ENCODE data around the gene PLEKHM3. TPM values are rescaled to one million over a fixed set of nuclear protein-coding genes. Genes with fewer than 3 reads are reported as not detected.

Gene PLEKHM3
- total and polyA plus RNA-seq, 2 of the 13 experiments (the other 11 are each of a cell fraction or from before 2014, with no cell fraction given), result 4.5 to 4.7 TPM

GRCh38 chr2:207897541-207898353 lies 127.6 kb downstream of the PLEKHM3 start (continued):
- TF ChIP-seq, protein P1, sequence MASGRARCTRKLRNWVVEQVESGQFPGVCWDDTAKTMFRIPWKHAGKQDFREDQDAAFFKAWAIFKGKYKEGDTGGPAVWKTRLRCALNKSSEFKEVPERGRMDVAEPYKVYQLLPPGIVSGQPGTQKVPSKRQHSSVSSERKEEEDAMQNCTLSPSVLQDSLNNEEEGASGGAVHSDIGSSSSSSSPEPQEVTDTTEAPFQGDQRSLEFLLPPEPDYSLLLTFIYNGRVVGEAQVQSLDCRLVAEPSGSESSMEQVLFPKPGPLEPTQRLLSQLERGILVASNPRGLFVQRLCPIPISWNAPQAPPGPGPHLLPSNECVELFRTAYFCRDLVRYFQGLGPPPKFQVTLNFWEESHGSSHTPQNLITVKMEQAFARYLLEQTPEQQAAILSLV (CRISPR knock-in tag; IDR thresholded peaks at IDR 0.05; ENCODE audit: borderline replicate concordance), result no peak
- TF ChIP-seq, protein P2, sequence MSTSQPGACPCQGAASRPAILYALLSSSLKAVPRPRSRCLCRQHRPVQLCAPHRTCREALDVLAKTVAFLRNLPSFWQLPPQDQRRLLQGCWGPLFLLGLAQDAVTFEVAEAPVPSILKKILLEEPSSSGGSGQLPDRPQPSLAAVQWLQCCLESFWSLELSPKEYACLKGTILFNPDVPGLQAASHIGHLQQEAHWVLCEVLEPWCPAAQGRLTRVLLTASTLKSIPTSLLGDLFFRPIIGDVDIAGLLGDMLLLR (CRISPR knock-in tag; IDR thresholded peaks at IDR 0.05), result peak; percentile 70; the same call in 1 of the 2 replicates
- TF ChIP-seq WIZ (CRISPR knock-in tag; IDR thresholded peaks at IDR 0.05), result no peak
- TF ChIP-seq IRX3 (CRISPR knock-in tag; IDR thresholded peaks at IDR 0.05; ENCODE audit: borderline replicate concordance, low read depth), result no peak; the same call in 1 of the 2 replicates
- TF ChIP-seq, protein P3, sequence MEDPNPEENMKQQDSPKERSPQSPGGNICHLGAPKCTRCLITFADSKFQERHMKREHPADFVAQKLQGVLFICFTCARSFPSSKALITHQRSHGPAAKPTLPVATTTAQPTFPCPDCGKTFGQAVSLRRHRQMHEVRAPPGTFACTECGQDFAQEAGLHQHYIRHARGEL (CRISPR knock-in tag; IDR thresholded peaks at IDR 0.05), result no peak
- TF ChIP-seq ZNF256 (CRISPR knock-in tag; conservative IDR thresholded peaks at IDR 0.05), result 0 out of 2 replicates have a peak, but pooled peaks have one; percentile 54
- TF ChIP-seq ZNF484 (CRISPR knock-in tag; IDR thresholded peaks at IDR 0.05; ENCODE audit: borderline replicate concordance, low read depth), result no peak
- TF ChIP-seq HDAC1 (CRISPR knock-in tag; IDR thresholded peaks at IDR 0.05), result peak; percentile 90
- TF ChIP-seq ZNF782 (CRISPR knock-in tag; IDR thresholded peaks at IDR 0.05; ENCODE audit: borderline replicate concordance), result no peak
- TF ChIP-seq RBAK (CRISPR knock-in tag; IDR thresholded peaks at IDR 0.05), result no peak
- TF ChIP-seq PATZ1 (CRISPR knock-in tag; IDR thresholded peaks at IDR 0.05), result no peak
- no peak for TF ChIP-seq ZFAT (CRISPR knock-in tag; conservative IDR thresholded peaks at IDR 0.05)
- TF ChIP-seq, protein P4, sequence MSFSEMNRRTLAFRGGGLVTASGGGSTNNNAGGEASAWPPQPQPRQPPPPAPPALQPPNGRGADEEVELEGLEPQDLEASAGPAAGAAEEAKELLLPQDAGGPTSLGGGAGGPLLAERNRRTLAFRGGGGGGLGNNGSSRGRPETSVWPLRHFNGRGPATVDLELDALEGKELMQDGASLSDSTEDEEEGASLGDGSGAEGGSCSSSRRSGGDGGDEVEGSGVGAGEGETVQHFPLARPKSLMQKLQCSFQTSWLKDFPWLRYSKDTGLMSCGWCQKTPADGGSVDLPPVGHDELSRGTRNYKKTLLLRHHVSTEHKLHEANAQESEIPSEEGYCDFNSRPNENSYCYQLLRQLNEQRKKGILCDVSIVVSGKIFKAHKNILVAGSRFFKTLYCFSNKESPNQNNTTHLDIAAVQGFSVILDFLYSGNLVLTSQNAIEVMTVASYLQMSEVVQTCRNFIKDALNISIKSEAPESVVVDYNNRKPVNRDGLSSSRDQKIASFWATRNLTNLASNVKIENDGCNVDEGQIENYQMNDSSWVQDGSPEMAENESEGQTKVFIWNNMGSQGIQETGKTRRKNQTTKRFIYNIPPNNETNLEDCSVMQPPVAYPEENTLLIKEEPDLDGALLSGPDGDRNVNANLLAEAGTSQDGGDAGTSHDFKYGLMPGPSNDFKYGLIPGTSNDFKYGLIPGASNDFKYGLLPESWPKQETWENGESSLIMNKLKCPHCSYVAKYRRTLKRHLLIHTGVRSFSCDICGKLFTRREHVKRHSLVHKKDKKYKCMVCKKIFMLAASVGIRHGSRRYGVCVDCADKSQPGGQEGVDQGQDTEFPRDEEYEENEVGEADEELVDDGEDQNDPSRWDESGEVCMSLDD (CRISPR knock-in tag; IDR thresholded peaks at IDR 0.05; ENCODE audit: borderline replicate concordance), result 0 out of 2 replicates have a peak, but pooled peaks have one; percentile 11
- TF ChIP-seq TBP (CRISPR knock-in tag; IDR thresholded peaks at IDR 0.05), result no peak
- peak; percentile 49; the same call in 1 of the 2 replicates for TF ChIP-seq ZNF350 (CRISPR knock-in tag; IDR thresholded peaks at IDR 0.05; ENCODE audit: borderline replicate concordance, low read depth)
- no peak for TF ChIP-seq ZNF326 (CRISPR knock-in tag; IDR thresholded peaks at IDR 0.05; ENCODE audit: borderline replicate concordance)
- no peak; the same call in 1 of the 2 replicates for TF ChIP-seq FOXC1 (CRISPR knock-in tag; IDR thresholded peaks at IDR 0.05; ENCODE audit: borderline replicate concordance)
- TF ChIP-seq TEAD2 (CRISPR knock-in tag; IDR thresholded peaks at IDR 0.05), result no peak
- TF ChIP-seq ZNF629 (CRISPR knock-in tag; conservative IDR thresholded peaks at IDR 0.05), result 0 out of 2 replicates have a peak, but pooled peaks have one; percentile 29
- peak; percentile 86; the same call in 1 of the 2 replicates for TF ChIP-seq ZNF816 (CRISPR knock-in tag; IDR thresholded peaks at IDR 0.05; ENCODE audit: borderline replicate concordance)
- no peak for TF ChIP-seq CHCHD3 (CRISPR knock-in tag; IDR thresholded peaks at IDR 0.05)
- peak; percentile 78 for TF ChIP-seq RXRB (CRISPR knock-in tag; IDR thresholded peaks at IDR 0.05; ENCODE audit: borderline replicate concordance)

Data from HepG2 (cell line).